ENCODE data around the gene PIP4K2A. TPM values are rescaled to one million over a fixed set of nuclear protein-coding genes. Genes with fewer than 3 reads are reported as not detected.

The PIP4K2A gene
- total RNA-seq, 2 donors from 2014 or later = 15.0 to 17.8 TPM

- Histone ChIP-seq H3K9ac (ENCODE audit: extremely low read depth, low read length, poor library complexity, severe bottlenecking) (no peak overlapping the region), H3K4me3 (ENCODE audit: low read length) (peak overlapping the region; percentile 84), H3K27me3 (ENCODE audit: control insufficient read depth, insufficient read depth, low read length, poor library complexity, severe bottlenecking) (peaks cover 63% of the 10 kb centered on the region), H3K27ac (ENCODE audit: low read depth, low read length) (no peak overlapping the region), H3K36me3 (ENCODE audit: control insufficient read depth, insufficient read depth, low read length) (no peaks in the 10 kb centered on the region), H3K9me3 (ENCODE audit: control insufficient read depth, low read length) (no peaks in the 10 kb centered on the region), H3K4me1 (ENCODE audit: control insufficient read depth, insufficient read depth, low read length) (peaks cover 4% of the 10 kb centered on the region)
- peaks cover 9% of the 10 kb centered on the region for H3K4me1 Mint-ChIP-seq
- H3K9me3 Mint-ChIP-seq = no peaks in the 10 kb centered on the region
- H3K27ac Mint-ChIP-seq = no peak overlapping the region
- WGBS, 2 experiments (ENCODE audit: insufficient coverage in 1 of 2, insufficient read length in 1 of 2) = 0 to 1% methylated on average over 26 to 67 of the region's 67 CpGs
- H3K36me3 Mint-ChIP-seq (ENCODE audit: low read depth) = no peaks in the 10 kb centered on the region
- peak overlapping the region; percentile 70 for H3K4me3 Mint-ChIP-seq
- peaks cover 70% of the 10 kb centered on the region for H3K27me3 Mint-ChIP-seq (ENCODE audit: insufficient read depth)
- TF ChIP-seq CTCF (conservative IDR thresholded peaks at IDR 0.05) = no peak
- DNase-seq = peak; percentile 80
Observed at GRCh38 chr10:22713853-22714478, 412 bp downstream of the PIP4K2A start.

GRCh38 chr10:22712956-22713852, 1.2 kb downstream of the PIP4K2A start:
- H3K9ac ChIP-seq (ENCODE audit: extremely low read depth, low read length, poor library complexity, severe bottlenecking) = no peak overlapping the region
- peaks cover 71% of the 10 kb centered on the region for H3K27me3 ChIP-seq (ENCODE audit: control insufficient read depth, insufficient read depth, low read length, poor library complexity, severe bottlenecking)
- H3K4me3 ChIP-seq (ENCODE audit: low read length) = peak overlapping the region; percentile 84
- no peaks in the 10 kb centered on the region for H3K36me3 ChIP-seq (ENCODE audit: control insufficient read depth, insufficient read depth, low read length)
- peaks cover 76% of the 10 kb centered on the region for H3K27me3 Mint-ChIP-seq (ENCODE audit: insufficient read depth)
- H3K9me3 ChIP-seq (ENCODE audit: control insufficient read depth, low read length) = no peaks in the 10 kb centered on the region
- H3K27ac ChIP-seq (ENCODE audit: low read depth, low read length) = no peak overlapping the region
- no peak for TF ChIP-seq CTCF (conservative IDR thresholded peaks at IDR 0.05)
- H3K4me1 ChIP-seq (ENCODE audit: control insufficient read depth, insufficient read depth, low read length) = peaks cover 4% of the 10 kb centered on the region
- 1% methylated on average over 11 to 73 of the region's 73 CpGs for WGBS, 2 experiments (ENCODE audit: insufficient coverage in 1 of 2, insufficient read length in 1 of 2)
- H3K36me3 Mint-ChIP-seq (ENCODE audit: low read depth) = no peaks in the 10 kb centered on the region
- H3K9me3 Mint-ChIP-seq = no peaks in the 10 kb centered on the region
- H3K4me1 Mint-ChIP-seq = peaks cover 9% of the 10 kb centered on the region
- H3K27ac Mint-ChIP-seq = no peak overlapping the region
- H3K4me3 Mint-ChIP-seq = peak overlapping the region; percentile 70
- peak; percentile 65 for DNase-seq

- Histone ChIP-seq H3K4me1 (ENCODE audit: control insufficient read depth, insufficient read depth, low read length) (peaks cover 4% of the 10 kb centered on the region), H3K4me3 (ENCODE audit: low read length) (peak overlapping the region; percentile 84), H3K9me3 (ENCODE audit: control insufficient read depth, low read length) (no peaks in the 10 kb centered on the region), H3K27me3 (ENCODE audit: control insufficient read depth, insufficient read depth, low read length, poor library complexity, severe bottlenecking) (peaks cover 79% of the 10 kb centered on the region), H3K9ac (ENCODE audit: extremely low read depth, low read length, poor library complexity, severe bottlenecking) (no peak overlapping the region), H3K36me3 (ENCODE audit: control insufficient read depth, insufficient read depth, low read length) (no peaks in the 10 kb centered on the region), H3K27ac (ENCODE audit: low read depth, low read length) (no peak overlapping the region)
- no peak for DNase-seq
- Mint-ChIP-seq H3K27me3 (ENCODE audit: insufficient read depth) (peaks cover 82% of the 10 kb centered on the region), H3K27ac (no peak overlapping the region), H3K4me3 (peak overlapping the region; percentile 70), H3K4me1 (peaks cover 9% of the 10 kb centered on the region), H3K36me3 (ENCODE audit: low read depth) (no peaks in the 10 kb centered on the region), H3K9me3 (no peaks in the 10 kb centered on the region)
- 59% methylated on average over 7 of the region's 8 CpGs; no CpG with 5 or more reads in 1 of the 2 experiments for WGBS, 2 experiments (ENCODE audit: insufficient coverage in 1 of 2, insufficient read length in 1 of 2)
- TF ChIP-seq CTCF (conservative IDR thresholded peaks at IDR 0.05) = no peak
Observed at GRCh38 chr10:22712211-22712955, 2.0 kb downstream of the PIP4K2A start.
